ENCODE data around the gene ARRB1.
"Not testable (repeated sequence)": the region's sequence is repeated elsewhere in the genome, so short reads cannot be mapped to it uniquely, and the experiment has no call there.

Gene ARRB1

GRCh38 chr11:75280227-75280701 is 71.2 kb downstream of the ARRB1 start:
- Histone ChIP-seq H3K27ac (ENCODE audit: low read depth, low read length) (no peak overlapping the region), H3K36me3 (ENCODE audit: control insufficient read depth, insufficient read depth, low read length) (peaks cover 2% of the 10 kb centered on the region; the same call in 1 of the 2 replicates), H3K4me1 (ENCODE audit: control insufficient read depth, insufficient read depth, low read length) (no peaks in the 10 kb centered on the region; the same call in 1 of the 2 replicates), H3K27me3 (ENCODE audit: control insufficient read depth, insufficient read depth, low read length) (no peaks in the 10 kb centered on the region), H3K9me3 (ENCODE audit: control insufficient read depth, insufficient read depth, low read length) (no peaks in the 10 kb centered on the region), H3K9ac (ENCODE audit: low read depth, low read length) (no peak overlapping the region), H3K4me3 (ENCODE audit: low read depth, low read length) (no peak overlapping the region)

- Histone ChIP-seq H3K36me3 (ENCODE audit: control insufficient read depth, insufficient read depth, low read length) (peaks cover 2% of the 10 kb centered on the region; the same call in 1 of the 2 replicates), H3K9me3 (ENCODE audit: control insufficient read depth, insufficient read depth, low read length) (no peaks in the 10 kb centered on the region), H3K9ac (ENCODE audit: low read depth, low read length) (no peak overlapping the region), H3K4me1 (ENCODE audit: control insufficient read depth, insufficient read depth, low read length) (no peaks in the 10 kb centered on the region; the same call in 1 of the 2 replicates), H3K27me3 (ENCODE audit: control insufficient read depth, insufficient read depth, low read length) (no peaks in the 10 kb centered on the region), H3K27ac (ENCODE audit: low read depth, low read length) (no peak overlapping the region), H3K4me3 (ENCODE audit: low read depth, low read length) (no peak overlapping the region)
Observed at GRCh38 chr11:75279273-75279672, 72.2 kb downstream of the ARRB1 start.

GRCh38 chr11:75277991-75278790 is 73.3 kb downstream of the ARRB1 start:
- Histone ChIP-seq H3K27me3 (ENCODE audit: control insufficient read depth, insufficient read depth, low read length) (no peaks in the 10 kb centered on the region), H3K27ac (ENCODE audit: low read depth, low read length) (no peak overlapping the region), H3K36me3 (ENCODE audit: control insufficient read depth, insufficient read depth, low read length) (peaks cover 2% of the 10 kb centered on the region; the same call in 1 of the 2 replicates), H3K4me1 (ENCODE audit: control insufficient read depth, insufficient read depth, low read length) (no peaks in the 10 kb centered on the region; the same call in 1 of the 2 replicates), H3K9ac (ENCODE audit: low read depth, low read length) (no peak overlapping the region), H3K4me3 (ENCODE audit: low read depth, low read length) (no peak overlapping the region), H3K9me3 (ENCODE audit: control insufficient read depth, insufficient read depth, low read length) (no peaks in the 10 kb centered on the region)

- Histone ChIP-seq H3K27ac (ENCODE audit: low read depth, low read length) (no peak overlapping the region), H3K36me3 (ENCODE audit: control insufficient read depth, insufficient read depth, low read length) (peaks cover 2% of the 10 kb centered on the region; the same call in 1 of the 2 replicates), H3K9ac (ENCODE audit: low read depth, low read length) (no peak overlapping the region), H3K27me3 (ENCODE audit: control insufficient read depth, insufficient read depth, low read length) (no peaks in the 10 kb centered on the region), H3K4me1 (ENCODE audit: control insufficient read depth, insufficient read depth, low read length) (no peaks in the 10 kb centered on the region; the same call in 1 of the 2 replicates), H3K9me3 (ENCODE audit: control insufficient read depth, insufficient read depth, low read length) (no peaks in the 10 kb centered on the region), H3K4me3 (ENCODE audit: low read depth, low read length) (no peak overlapping the region)
Observed at GRCh38 chr11:75277211-75277805, 74.2 kb downstream of the ARRB1 start.

- no peaks in the 10 kb centered on the region for H3K9me3 ChIP-seq (ENCODE audit: control insufficient read depth, insufficient read depth, low read length)
- no peak overlapping the region for H3K4me3 ChIP-seq (ENCODE audit: low read depth, low read length)
- peaks cover 2% of the 10 kb centered on the region; the same call in 1 of the 2 replicates for H3K36me3 ChIP-seq (ENCODE audit: control insufficient read depth, insufficient read depth, low read length)
- no peak overlapping the region for H3K9ac ChIP-seq (ENCODE audit: low read depth, low read length)
- H3K27ac ChIP-seq (ENCODE audit: low read depth, low read length): no peak overlapping the region
- no peaks in the 10 kb centered on the region; the same call in 1 of the 2 replicates for H3K4me1 ChIP-seq (ENCODE audit: control insufficient read depth, insufficient read depth, low read length)
- H3K27me3 ChIP-seq (ENCODE audit: control insufficient read depth, insufficient read depth, low read length): no peaks in the 10 kb centered on the region
Observed at GRCh38 chr11:75276686-75277085, 74.8 kb downstream of the ARRB1 start.

GRCh38 chr11:75276186-75276585 is 75.3 kb downstream of the ARRB1 start:
- Histone ChIP-seq H3K36me3 (ENCODE audit: control insufficient read depth, insufficient read depth, low read length) (peaks cover 2% of the 10 kb centered on the region; the same call in 1 of the 2 replicates), H3K27ac (ENCODE audit: low read depth, low read length) (no peak overlapping the region), H3K9me3 (ENCODE audit: control insufficient read depth, insufficient read depth, low read length) (no peaks in the 10 kb centered on the region), H3K4me3 (ENCODE audit: low read depth, low read length) (no peak overlapping the region), H3K9ac (ENCODE audit: low read depth, low read length) (no peak overlapping the region), H3K4me1 (ENCODE audit: control insufficient read depth, insufficient read depth, low read length) (no peaks in the 10 kb centered on the region; the same call in 1 of the 2 replicates), H3K27me3 (ENCODE audit: control insufficient read depth, insufficient read depth, low read length) (no peaks in the 10 kb centered on the region)

- no peaks in the 10 kb centered on the region; the same call in 1 of the 2 replicates for H3K4me1 ChIP-seq (ENCODE audit: control insufficient read depth, insufficient read depth, low read length)
- no peaks in the 10 kb centered on the region for H3K9me3 ChIP-seq (ENCODE audit: control insufficient read depth, insufficient read depth, low read length)
- H3K27ac ChIP-seq (ENCODE audit: low read depth, low read length): peak overlapping the region; percentile 45
- H3K4me3 ChIP-seq (ENCODE audit: low read depth, low read length): no peak overlapping the region
- no peak overlapping the region for H3K9ac ChIP-seq (ENCODE audit: low read depth, low read length)
- H3K27me3 ChIP-seq (ENCODE audit: control insufficient read depth, insufficient read depth, low read length): no peaks in the 10 kb centered on the region
- peaks cover 2% of the 10 kb centered on the region; the same call in 1 of the 2 replicates for H3K36me3 ChIP-seq (ENCODE audit: control insufficient read depth, insufficient read depth, low read length)
Observed at GRCh38 chr11:75275581-75275980, 75.9 kb downstream of the ARRB1 start.

GRCh38 chr11:75274716-75275115 is 76.7 kb downstream of the ARRB1 start:
- not testable (repeated sequence) for H3K36me3 ChIP-seq (ENCODE audit: control insufficient read depth, insufficient read depth, low read length); H3K4me1 ChIP-seq (ENCODE audit: control insufficient read depth, insufficient read depth, low read length); H3K27ac ChIP-seq (ENCODE audit: low read depth, low read length); H3K27me3 ChIP-seq (ENCODE audit: control insufficient read depth, insufficient read depth, low read length); H3K4me3 ChIP-seq (ENCODE audit: low read depth, low read length); H3K9ac ChIP-seq (ENCODE audit: low read depth, low read length); H3K9me3 ChIP-seq (ENCODE audit: control insufficient read depth, insufficient read depth, low read length)

- Histone ChIP-seq H3K4me1 (ENCODE audit: control insufficient read depth, insufficient read depth, low read length) (no peaks in the 10 kb centered on the region; the same call in 1 of the 2 replicates), H3K27me3 (ENCODE audit: control insufficient read depth, insufficient read depth, low read length) (no peaks in the 10 kb centered on the region), H3K27ac (ENCODE audit: low read depth, low read length) (no peak overlapping the region), H3K9me3 (ENCODE audit: control insufficient read depth, insufficient read depth, low read length) (no peaks in the 10 kb centered on the region), H3K36me3 (ENCODE audit: control insufficient read depth, insufficient read depth, low read length) (peaks cover 2% of the 10 kb centered on the region; the same call in 1 of the 2 replicates), H3K4me3 (ENCODE audit: low read depth, low read length) (no peak overlapping the region), H3K9ac (ENCODE audit: low read depth, low read length) (no peak overlapping the region)
Observed at GRCh38 chr11:75273411-75274391, 77.8 kb downstream of the ARRB1 start.

- H3K4me1 ChIP-seq (ENCODE audit: control insufficient read depth, insufficient read depth, low read length): no peaks in the 10 kb centered on the region; the same call in 1 of the 2 replicates
- no peak overlapping the region for H3K4me3 ChIP-seq (ENCODE audit: low read depth, low read length)
- no peak overlapping the region; the same call in 1 of the 2 replicates for H3K9ac ChIP-seq (ENCODE audit: low read depth, low read length)
- H3K27ac ChIP-seq (ENCODE audit: low read depth, low read length): no peak overlapping the region
- peaks cover 2% of the 10 kb centered on the region; the same call in 1 of the 2 replicates for H3K36me3 ChIP-seq (ENCODE audit: control insufficient read depth, insufficient read depth, low read length)
- H3K27me3 ChIP-seq (ENCODE audit: control insufficient read depth, insufficient read depth, low read length): no peaks in the 10 kb centered on the region
- no peaks in the 10 kb centered on the region for H3K9me3 ChIP-seq (ENCODE audit: control insufficient read depth, insufficient read depth, low read length)
Observed at GRCh38 chr11:75272821-75273301, 78.6 kb downstream of the ARRB1 start.

Data from HUES48 (cell line).